HG02759 (cell line): ENCODE measurements around the gene SUMO4.

Experiments
- ATAC-seq: cut with Tn5 transposase; IDR thresholded peaks from one replicate; pipeline ENCODE4 v1.9.1; 2021; ENCODE audit warnings: mild to moderate bottlenecking, moderate library complexity; ENCODE audit not compliant: unreplicated experiment

SUMO4 gene

GRCh38 chr6:149400050-149400449, at the start of gene SUMO4:
Gene SUMO4, plus strand, starts transcription at chr6:149400262. Its CDS starts 130 bp downstream, at chr6:149400392.
- ATAC-seq: no peak

DNA sequence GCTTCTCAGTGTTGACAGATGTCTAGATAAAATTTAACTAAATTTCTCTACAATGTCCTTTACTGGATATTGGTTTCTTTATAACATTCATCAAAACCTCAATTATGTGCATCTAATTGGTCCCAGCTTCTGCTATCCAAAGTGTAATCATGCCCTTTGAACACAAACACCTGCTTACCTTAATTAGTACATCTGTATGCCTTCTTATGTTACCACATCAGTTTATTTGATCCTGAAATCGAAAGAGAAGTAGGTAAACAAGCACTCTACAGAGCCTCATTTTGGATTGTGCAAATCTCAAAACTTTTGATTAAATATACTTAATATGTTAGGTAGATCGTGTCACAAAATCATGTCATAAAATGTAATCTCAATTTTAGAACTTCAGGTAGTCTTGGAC, 46.1 kb upstream of the SUMO4 start:
- no peak for ATAC-seq

DNA sequence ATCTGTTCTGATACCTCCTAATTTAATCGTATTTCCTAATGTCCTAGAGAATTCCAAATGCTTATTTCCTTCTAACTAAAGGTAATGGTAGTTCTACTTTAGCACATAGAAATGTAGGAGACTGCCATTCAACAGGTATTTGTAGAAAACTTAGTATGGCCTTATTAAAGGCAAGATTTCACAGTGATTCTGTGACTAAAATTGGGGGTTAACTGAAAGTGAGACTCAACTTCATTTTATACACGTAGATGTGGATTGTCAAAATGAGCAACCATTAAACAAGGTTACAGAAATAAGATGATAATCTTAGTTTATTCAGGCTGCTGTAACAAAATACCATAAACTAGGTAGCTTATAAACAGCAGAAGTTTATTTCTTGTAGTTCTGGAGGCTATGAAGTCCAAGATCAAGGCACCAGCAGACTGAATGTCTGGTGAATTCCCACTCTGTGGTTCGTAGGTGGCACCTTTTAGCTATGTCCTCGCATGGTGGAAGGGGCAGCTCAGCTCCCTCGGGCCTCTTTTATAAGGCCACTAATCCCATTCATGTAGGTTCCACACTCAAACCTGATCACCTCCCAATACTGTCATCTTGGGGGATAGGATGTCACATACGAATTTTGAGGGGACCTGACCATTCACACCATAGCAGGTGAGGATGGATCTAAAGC, 43.8 kb upstream of the SUMO4 start:
- ATAC-seq: no peak

DNA sequence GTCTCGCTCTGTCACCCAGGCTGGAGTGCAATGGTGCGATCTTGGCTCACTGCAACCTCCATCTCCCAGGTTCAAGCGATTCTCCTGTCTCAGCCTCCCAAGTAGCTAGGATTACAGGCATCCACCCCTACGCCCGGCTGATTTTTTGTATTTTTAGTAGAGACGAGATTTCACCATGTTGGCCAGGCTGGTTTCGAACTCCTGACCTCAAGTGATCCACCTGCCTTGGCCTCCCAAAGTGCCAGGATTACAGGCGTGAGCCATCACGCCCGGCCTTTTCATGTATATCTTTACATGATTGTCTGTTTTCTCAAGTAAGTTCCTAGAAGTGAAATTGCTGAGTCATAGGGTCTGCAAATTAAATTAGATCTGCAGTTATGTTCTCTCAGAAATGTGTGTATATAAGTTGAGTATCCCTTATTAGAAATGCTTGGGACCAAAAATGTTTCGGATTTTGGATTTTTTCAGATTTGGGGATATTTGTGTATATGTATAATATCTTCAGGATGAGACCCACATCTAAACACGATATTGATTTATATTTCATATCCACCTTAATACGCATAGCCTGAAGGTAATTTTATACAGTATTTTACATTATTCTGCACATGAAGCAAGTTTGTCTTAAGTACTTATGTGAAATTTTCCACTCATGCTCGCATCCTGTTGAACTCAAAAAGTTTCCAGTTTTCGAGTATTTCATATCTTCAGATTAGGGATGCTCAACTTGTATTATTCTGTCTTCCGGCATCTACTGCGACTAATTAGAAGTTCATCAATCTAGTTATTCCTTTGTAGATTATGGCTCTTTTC, 42.1 kb upstream of the SUMO4 start:
- no peak for ATAC-seq

DNA sequence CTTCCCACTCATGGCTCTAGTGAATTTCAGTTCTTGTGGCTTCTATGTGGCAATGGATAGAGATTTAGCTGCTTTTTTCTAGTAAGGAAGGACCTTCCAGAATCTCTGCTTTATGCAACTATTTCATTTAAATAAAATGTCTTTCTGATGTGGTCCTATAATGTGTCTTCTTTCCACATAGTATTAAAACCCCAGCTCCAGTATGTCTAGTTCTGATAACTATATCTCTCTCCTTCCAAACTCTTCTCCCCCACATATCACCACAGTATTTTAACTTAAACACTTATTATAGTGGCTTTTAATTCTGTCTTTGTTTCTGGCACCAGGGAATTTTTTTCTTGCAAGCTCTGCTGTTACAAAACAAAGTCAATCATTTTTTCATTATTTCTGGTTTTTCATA, 40.6 kb upstream of the SUMO4 start:
- ATAC-seq: no peak

- no peak for ATAC-seq
These were observed 39.5 kb upstream of the SUMO4 start for GRCh38 chr6:149360536-149360935.

DNA sequence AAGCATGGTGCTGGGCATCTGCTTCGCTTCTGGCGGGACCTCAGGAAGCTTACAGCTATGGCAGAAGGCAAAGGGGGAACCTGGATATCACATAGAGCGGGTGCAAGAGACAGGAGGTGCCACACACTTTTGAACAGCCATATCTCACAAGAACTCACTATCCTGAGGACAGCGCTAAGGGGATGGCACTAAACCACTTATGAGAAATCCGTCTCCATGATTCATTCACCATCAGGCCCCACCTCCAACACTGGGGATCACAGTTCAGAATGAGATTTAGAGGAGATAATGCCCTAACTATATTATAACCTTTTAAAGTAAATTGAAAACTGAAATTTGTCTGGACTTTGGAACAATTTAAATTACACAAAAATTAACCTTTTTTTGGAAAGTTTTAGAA, 37.8 kb upstream of the SUMO4 start:
- no peak for ATAC-seq

- no peak for ATAC-seq
These were observed 36.9 kb upstream of the SUMO4 start for GRCh38 chr6:149363154-149363553.

GRCh38 chr6:149364557-149364956, 35.5 kb upstream of the SUMO4 start:
- ATAC-seq: no peak

- no peak for ATAC-seq
These were observed 34.9 kb upstream of the SUMO4 start for GRCh38 chr6:149365197-149365596.

GRCh38 chr6:149366267-149366921, 33.7 kb upstream of the SUMO4 start:
- no peak for ATAC-seq

DNA sequence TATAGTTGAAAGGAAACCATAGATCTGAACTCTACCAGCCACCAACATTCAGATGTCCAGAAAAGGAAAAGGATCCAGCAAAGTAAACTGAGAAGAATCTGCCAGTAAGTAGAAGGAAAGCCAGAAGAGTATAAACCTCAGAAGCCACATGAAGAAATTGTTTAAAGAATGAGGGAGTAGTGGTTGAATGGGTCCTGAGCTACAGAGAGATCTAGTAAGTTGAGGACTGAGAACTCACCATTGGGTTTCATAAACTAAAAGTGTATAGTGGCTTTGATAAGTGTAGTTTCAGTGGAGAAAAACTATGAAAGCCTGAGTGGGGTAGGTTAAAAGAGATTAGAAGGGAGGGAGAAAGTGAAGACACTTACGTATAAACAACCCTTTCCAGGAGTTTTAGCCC, 32.0 kb upstream of the SUMO4 start:
- peak; percentile 56 for ATAC-seq

DNA sequence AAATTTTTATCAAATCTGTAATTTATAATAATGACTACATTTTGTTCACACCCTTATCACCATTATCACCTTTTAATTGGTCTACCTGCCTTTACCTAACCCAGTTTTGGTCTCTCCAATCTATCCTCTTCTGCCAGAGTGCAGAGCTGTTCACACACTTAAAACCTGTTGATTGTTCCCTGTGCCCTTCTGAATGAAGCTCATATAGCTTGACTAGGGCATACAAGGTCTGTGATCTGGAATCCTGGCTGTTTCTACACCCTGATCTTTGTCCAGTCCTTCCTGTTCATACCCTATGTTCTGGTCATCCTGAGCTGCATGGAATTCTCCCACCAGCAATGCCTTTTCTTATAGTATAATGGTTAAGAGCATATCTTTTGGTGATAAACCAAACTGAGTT, 28.9 kb upstream of the SUMO4 start:
- no peak for ATAC-seq

- ATAC-seq: no peak
These were observed 28.0 kb upstream of the SUMO4 start for GRCh38 chr6:149372062-149372461.

GRCh38 chr6:149373511-149373910, 26.6 kb upstream of the SUMO4 start:
- ATAC-seq: no peak

DNA sequence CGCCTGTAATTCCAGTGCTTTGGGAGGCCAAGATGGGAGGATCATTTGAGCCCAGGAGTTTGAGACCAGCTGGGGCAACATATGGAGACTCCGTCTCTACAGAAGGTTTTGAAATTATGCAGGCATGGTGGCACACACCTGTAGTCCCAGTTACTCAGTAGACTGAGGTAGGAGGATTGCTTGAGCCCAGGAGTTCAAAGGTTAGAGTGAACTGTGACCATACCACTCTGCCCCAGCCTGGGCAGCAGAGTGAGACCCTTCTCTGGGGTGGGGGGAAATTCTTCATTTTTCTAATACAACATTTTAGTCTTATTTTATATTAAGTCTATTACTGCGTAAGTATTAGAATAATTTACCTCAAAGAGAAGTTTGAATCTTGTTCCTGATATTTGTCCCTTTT, 20.1 kb upstream of the SUMO4 start:
- ATAC-seq: no peak

DNA sequence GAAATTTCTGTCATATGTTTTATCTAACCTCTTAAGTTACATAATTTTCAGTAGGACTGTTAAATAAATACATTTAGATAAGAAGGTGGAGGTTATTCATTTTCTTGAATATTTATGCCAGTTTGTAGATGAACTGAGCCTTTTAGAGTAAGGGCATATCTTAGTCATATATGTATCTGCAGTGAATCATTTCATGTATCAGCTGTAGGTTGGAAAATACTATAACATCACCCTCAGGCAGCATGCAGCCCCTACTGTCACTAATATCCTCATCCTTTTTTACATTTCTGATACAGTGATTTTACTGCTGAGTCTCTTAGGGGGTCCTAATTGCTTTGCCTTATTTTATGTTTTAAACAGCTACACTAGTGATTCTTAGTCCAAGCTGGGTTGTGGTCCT, 19.5 kb upstream of the SUMO4 start:
- no peak for ATAC-seq

DNA sequence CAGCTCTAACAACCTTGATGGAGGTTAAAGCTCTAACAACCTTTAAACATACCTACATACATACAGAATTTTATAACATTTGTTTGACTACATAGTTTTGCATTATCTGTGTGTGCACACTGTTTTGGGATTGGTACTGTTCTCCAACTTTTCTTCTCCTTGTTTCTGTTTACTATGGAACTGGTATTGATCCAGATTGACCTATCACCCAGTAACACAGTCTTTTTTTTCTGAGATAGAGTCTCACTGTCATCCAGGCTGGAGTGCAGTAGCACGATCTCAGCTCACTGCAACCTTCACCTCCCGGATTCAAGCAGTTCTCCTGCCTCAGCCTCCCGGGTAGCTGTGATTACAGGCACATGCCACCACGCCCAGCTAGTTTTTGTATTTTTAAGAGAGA, 16.7 kb upstream of the SUMO4 start:
- ATAC-seq: no peak

GRCh38 chr6:149384464-149384863, 15.6 kb upstream of the SUMO4 start:
- no peak for ATAC-seq

- no peak for ATAC-seq
These were observed 13.9 kb upstream of the SUMO4 start for GRCh38 chr6:149385998-149386646.

DNA sequence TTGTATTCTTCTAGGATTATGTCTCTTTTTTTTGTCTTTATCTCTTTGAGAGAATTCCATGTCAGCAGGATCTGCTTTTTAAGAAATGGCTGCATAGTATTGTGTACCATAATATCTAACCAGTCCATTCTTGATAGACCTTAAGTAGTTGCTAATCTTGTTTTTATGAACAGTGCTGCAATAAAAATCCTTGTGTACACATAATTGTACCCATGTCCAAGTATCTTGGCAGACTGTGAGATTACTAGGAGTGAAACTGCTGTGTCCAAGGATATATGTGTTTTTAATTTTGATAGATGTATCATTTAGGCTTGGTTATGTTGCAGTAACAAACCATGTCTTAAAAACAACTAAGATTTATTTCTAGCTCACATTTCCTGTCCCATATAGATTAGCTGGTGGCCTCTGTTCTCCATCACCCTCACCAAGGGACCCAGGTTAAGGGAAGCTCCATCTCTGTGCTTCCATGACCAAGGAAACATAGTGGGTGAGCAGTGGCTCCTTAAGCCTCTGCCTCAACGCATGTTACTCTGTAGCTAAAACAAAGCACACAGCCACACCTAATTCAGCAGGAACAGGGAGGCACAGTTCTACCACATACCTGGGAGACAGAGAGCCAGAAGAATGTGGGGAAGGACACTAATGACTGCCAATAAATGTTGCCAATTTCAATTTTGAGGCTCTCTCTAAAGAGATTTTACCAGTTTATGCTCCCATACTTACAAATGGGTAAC, 12.1 kb upstream of the SUMO4 start:
- ATAC-seq: no peak
